Testis (tissue), 2 donors: Measurements from ENCODE around the gene COL4A2.

Experiments
- POLR2A ChIP-seq: fragments of 450-650 bp; IDR thresholded peaks from one replicate; pipeline ENCODE4 v1.6.1; 2017; ENCODE audit warnings: antibody characterized with exemption, mild to moderate bottlenecking, moderate library complexity
- TF ChIP-seq, protein P1 (sequence below), 3 experiments: fragments of 450-650 bp in 2 of 3; fragments of 200-600 bp in 1 of 3; sonication (generic) in 1 of 3; IDR thresholded peaks; one replicate each; pipeline ENCODE4 v1.5.1; 2016 to 2019; ENCODE audit warnings: antibody characterized with exemption in 3 of 3, mild to moderate bottlenecking in 2 of 3, moderate library complexity in 1 of 3

DNA sequence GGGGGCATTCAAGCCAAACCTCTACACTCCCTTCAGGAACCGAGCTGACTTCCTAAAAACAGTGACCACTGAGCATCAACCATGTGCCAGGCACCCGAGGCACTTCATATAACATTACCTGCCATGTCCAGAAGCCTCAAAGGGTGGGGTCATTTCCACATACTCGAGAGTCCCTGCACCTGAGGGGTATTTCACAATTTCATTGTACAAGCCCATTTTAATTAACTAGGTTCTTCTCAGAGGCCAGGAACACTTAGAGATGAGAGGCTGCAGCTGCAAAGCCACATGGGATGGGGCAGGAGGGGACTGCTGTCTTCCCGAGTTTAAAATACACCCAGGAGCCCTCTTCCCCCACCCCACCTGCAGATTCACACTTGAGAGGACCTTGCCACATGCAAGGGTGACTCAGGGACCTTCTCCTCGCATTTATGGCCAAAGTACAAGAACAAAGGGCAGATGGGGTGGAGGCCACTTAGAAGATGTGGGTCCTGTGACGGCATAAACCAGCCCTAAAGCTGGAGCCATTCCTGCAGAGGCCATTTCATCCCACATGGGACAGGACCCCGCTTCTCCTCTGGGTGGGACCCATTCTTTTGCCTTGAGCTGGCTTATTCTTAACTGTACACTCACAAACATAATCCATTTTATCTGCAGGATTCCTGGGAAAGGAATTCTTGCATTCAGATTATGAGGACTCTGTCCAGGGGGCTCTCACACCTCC is 210.6 kb downstream of the COL4A2 start:
- TF ChIP-seq, protein P1, sequence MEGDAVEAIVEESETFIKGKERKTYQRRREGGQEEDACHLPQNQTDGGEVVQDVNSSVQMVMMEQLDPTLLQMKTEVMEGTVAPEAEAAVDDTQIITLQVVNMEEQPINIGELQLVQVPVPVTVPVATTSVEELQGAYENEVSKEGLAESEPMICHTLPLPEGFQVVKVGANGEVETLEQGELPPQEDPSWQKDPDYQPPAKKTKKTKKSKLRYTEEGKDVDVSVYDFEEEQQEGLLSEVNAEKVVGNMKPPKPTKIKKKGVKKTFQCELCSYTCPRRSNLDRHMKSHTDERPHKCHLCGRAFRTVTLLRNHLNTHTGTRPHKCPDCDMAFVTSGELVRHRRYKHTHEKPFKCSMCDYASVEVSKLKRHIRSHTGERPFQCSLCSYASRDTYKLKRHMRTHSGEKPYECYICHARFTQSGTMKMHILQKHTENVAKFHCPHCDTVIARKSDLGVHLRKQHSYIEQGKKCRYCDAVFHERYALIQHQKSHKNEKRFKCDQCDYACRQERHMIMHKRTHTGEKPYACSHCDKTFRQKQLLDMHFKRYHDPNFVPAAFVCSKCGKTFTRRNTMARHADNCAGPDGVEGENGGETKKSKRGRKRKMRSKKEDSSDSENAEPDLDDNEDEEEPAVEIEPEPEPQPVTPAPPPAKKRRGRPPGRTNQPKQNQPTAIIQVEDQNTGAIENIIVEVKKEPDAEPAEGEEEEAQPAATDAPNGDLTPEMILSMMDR (IDR thresholded peaks at IDR 0.05), result no peak
- no peak for TF ChIP-seq POLR2A
